GM21515 (cell line): ENCODE results near the gene MEGF10.
A peak's percentile ranks its signal among the peaks of the same experiment; 100 is the strongest.

ENCODE experiments used
- ATAC-seq: cut with Tn5 transposase; IDR thresholded peaks from one replicate; pipeline ENCODE4 v1.9.1; 2021; ENCODE audit not compliant: unreplicated experiment

The MEGF10 gene

GRCh38 chr5:127409921-127410675 lies 119.5 kb downstream of the MEGF10 start:
- ATAC-seq: peak; percentile 47

- peak; percentile 65 for ATAC-seq
Observed at GRCh38 chr5:127410959-127411358, 120.4 kb downstream of the MEGF10 start.

- no peak for ATAC-seq
Observed at GRCh38 chr5:127411381-127411780, 120.8 kb downstream of the MEGF10 start.

- ATAC-seq: no peak
Observed at GRCh38 chr5:127412698-127413097, 122.1 kb downstream of the MEGF10 start.

GRCh38 chr5:127415034-127415433 lies 124.4 kb downstream of the MEGF10 start:
- no peak for ATAC-seq

- ATAC-seq: no peak
Observed at GRCh38 chr5:127416906-127417305, 126.3 kb downstream of the MEGF10 start.

GRCh38 chr5:127417528-127417927 lies 126.9 kb downstream of the MEGF10 start:
- ATAC-seq: no peak

GRCh38 chr5:127418367-127418766 lies 127.8 kb downstream of the MEGF10 start:
- ATAC-seq: no peak

GRCh38 chr5:127418974-127419682 lies 128.5 kb downstream of the MEGF10 start:
- no peak for ATAC-seq

- no peak for ATAC-seq
Observed at GRCh38 chr5:127419683-127420257, 129.2 kb downstream of the MEGF10 start.

- no peak for ATAC-seq
Observed at GRCh38 chr5:127420758-127421157, 130.2 kb downstream of the MEGF10 start.

GRCh38 chr5:127421471-127421870 lies 130.9 kb downstream of the MEGF10 start:
- ATAC-seq: no peak

- peak; percentile 77 for ATAC-seq
Observed at GRCh38 chr5:127423173-127423798, 132.7 kb downstream of the MEGF10 start.

- ATAC-seq: no peak
Observed at GRCh38 chr5:127425037-127425436, 134.4 kb downstream of the MEGF10 start.

GRCh38 chr5:127425868-127426267 lies 135.3 kb downstream of the MEGF10 start:
- ATAC-seq: no peak

- no peak for ATAC-seq
Observed at GRCh38 chr5:127426661-127427060, 136.1 kb downstream of the MEGF10 start.

- ATAC-seq: no peak
Observed at GRCh38 chr5:127428276-127428675, 137.7 kb downstream of the MEGF10 start.

- ATAC-seq: no peak
Observed at GRCh38 chr5:127428748-127429147, 138.2 kb downstream of the MEGF10 start.

GRCh38 chr5:127429928-127430327 lies 139.3 kb downstream of the MEGF10 start:
- no peak for ATAC-seq

- ATAC-seq: no peak
Observed at GRCh38 chr5:127430627-127431026, 140.0 kb downstream of the MEGF10 start.

- no peak for ATAC-seq
Observed at GRCh38 chr5:127431977-127432585, 141.5 kb downstream of the MEGF10 start.
